SK-N-SH (cell line): Measurements from ENCODE around the gene RMDN2. TPM values are rescaled to one million over a fixed set of nuclear protein-coding genes. Genes with fewer than 3 reads are reported as not detected.

Experiments used
- CTCF ChIA-PET: fragments of 300-600, 350-600 bp; formaldehyde crosslinking; extraction: SDS; loops from one replicate; lab custom pipeline; 2021; lab: Yijun Ruan, JAX
- POLR2A ChIA-PET: fragments of 350-600 bp; sonication (Branson Sonifier 250); formaldehyde crosslinking; extraction: SDS; loops from one replicate; lab custom pipeline; 2020; ENCODE audit warnings: antibody characterized with exemption, inconsistent platforms; lab: Yijun Ruan, JAX
- DNase-seq: peaks from one replicate; pipeline ENCODE4 v3.0.0; 2012
- H2AFZ ChIP-seq: fragments of 200-600 bp; sonication (generic); 2 replicates; pipeline ENCODE4 v1.8.1; 2016; ENCODE audit warnings: antibody characterized with exemption, mild to moderate bottlenecking, low read depth
- H3F3A ChIP-seq: fragments of 200-600 bp; sonication (generic); replicated peaks from 2 replicates; pipeline ENCODE3; 2016; ENCODE audit warnings: antibody characterized with exemption, mild to moderate bottlenecking; ENCODE audit not compliant: insufficient read depth
- H3K27ac ChIP-seq, 2 experiments: fragments of 200-500 bp in 1 of 2; fragments of 200-600 bp in 1 of 2; sonication (Bioruptor generic) in 1 of 2; sonication (generic), shearing (Covaris generic) in 1 of 2; 2 replicates each; pipeline versions ENCODE4 v1.5.1 to v1.6.1; 2014 to 2016; ENCODE audit warnings: low read depth in 2 of 2, inconsistent platforms in 1 of 2, low read length in 1 of 2, mild to moderate bottlenecking in 1 of 2, mixed read lengths in 1 of 2
- H3K27me3 ChIP-seq: fragments of 200-600 bp; sonication (generic), shearing (Covaris generic); 2 replicates; pipeline ENCODE4 v1.6.1; 2016; ENCODE audit warnings: mixed run types; ENCODE audit not compliant: insufficient read depth
- H3K36me3 ChIP-seq, 2 experiments: fragments of 200-500 bp in 1 of 2; fragments of 200-600 bp in 1 of 2; sonication (Bioruptor generic) in 1 of 2; sonication (generic) in 1 of 2; replicated peaks in 1 of 2; 2 replicates each; pipeline versions ENCODE3 to v1.5.1; 2014 to 2016; ENCODE audit warnings: low read length in 1 of 2, mild to moderate bottlenecking in 1 of 2; ENCODE audit not compliant: insufficient read depth in 2 of 2, control insufficient read depth in 1 of 2
- H3K4me1 ChIP-seq, 2 experiments: fragments of 200-500 bp in 1 of 2; fragments of 200-600 bp in 1 of 2; sonication (Bioruptor generic) in 1 of 2; sonication (generic), shearing (Covaris generic) in 1 of 2; 2 replicates each; pipeline versions ENCODE4 v1.5.1 to v1.6.1; 2014 to 2016; ENCODE audit warnings: low read depth in 1 of 2, low read length in 1 of 2, mixed run types in 1 of 2; ENCODE audit not compliant: insufficient read depth in 2 of 2, control insufficient read depth in 1 of 2
- H3K4me2 ChIP-seq: fragments of 200-600 bp; sonication (generic), shearing (Covaris generic); 2 replicates; pipeline ENCODE4 v1.6.1; 2017; ENCODE audit warnings: mixed run types
- H3K4me3 ChIP-seq, 2 experiments: fragments of 200-500 bp in 1 of 2; fragments of 200-600 bp in 1 of 2; sonication (Bioruptor generic) in 1 of 2; sonication (generic), shearing (Covaris generic) in 1 of 2; 2 replicates each; pipeline versions ENCODE4 v1.5.1 to v1.8.1; 2014 to 2016; ENCODE audit warnings: low read depth in 2 of 2, inconsistent platforms in 1 of 2, low read length in 1 of 2, mild to moderate bottlenecking in 1 of 2, mixed read lengths in 1 of 2, moderate library complexity in 1 of 2
- H3K79me2 ChIP-seq: fragments of 200-600 bp; sonication (generic); 2 replicates; pipeline ENCODE4 v1.8.1; 2017; ENCODE audit warnings: mild to moderate bottlenecking; ENCODE audit not compliant: insufficient read depth
- H3K9ac ChIP-seq: fragments of 200-600 bp; sonication (generic); 2 replicates; pipeline ENCODE4 v1.6.1; 2017; ENCODE audit warnings: mixed run types
- H3K9me2 ChIP-seq: fragments of 200-600 bp; sonication (generic); 2 replicates; pipeline ENCODE4 v1.6.1; 2017; ENCODE audit warnings: mixed run types
- H3K9me3 ChIP-seq: fragments of 200-600 bp; sonication (generic); 2 replicates; pipeline ENCODE4 v1.6.1; 2017; ENCODE audit warnings: mixed run types, mild to moderate bottlenecking, moderate library complexity
- H4K20me1 ChIP-seq: fragments of 200-600 bp; sonication (generic); 2 replicates; pipeline ENCODE4 v1.6.1; 2017; ENCODE audit warnings: mild to moderate bottlenecking, mixed run types; ENCODE audit not compliant: insufficient read depth
- CTCF ChIP-seq: fragments of 200-600 bp; sonication (generic); IDR thresholded peaks from 2 replicates; pipeline ENCODE4 v1.6.1; 2017; ENCODE audit warnings: antibody characterized with exemption, mild to moderate bottlenecking, moderate library complexity
- EZH2phosphoT487 ChIP-seq: fragments of 200-600 bp; sonication (generic); IDR thresholded peaks from 2 replicates; pipeline ENCODE4 v1.6.1; 2017; ENCODE audit warnings: low read depth, mixed run types, mild to moderate bottlenecking, antibody characterized with exemption, moderate library complexity, borderline replicate concordance
- GABPA ChIP-seq: IDR thresholded peaks from 2 replicates; pipeline ENCODE4 v1.4.0; 2012; ENCODE audit warnings: low read depth, mild to moderate bottlenecking
- IRF3 ChIP-seq: fragments of 150-350 bp; IDR thresholded peaks from 2 replicates; pipeline ENCODE4 v1.6.1; 2016; ENCODE audit warnings: mild to moderate bottlenecking, low read depth, low read length
- MAX ChIP-seq: IDR thresholded peaks from 2 replicates; pipeline ENCODE4 v1.4.0; 2012; ENCODE audit warnings: low read depth
- NRF1 ChIP-seq: IDR thresholded peaks from 2 replicates; pipeline ENCODE4 v1.6.1; 2012; ENCODE audit warnings: low read depth, mild to moderate bottlenecking, low read length
- REST ChIP-seq: IDR thresholded peaks from 2 replicates; pipeline ENCODE4 v1.6.1; 2012; ENCODE audit warnings: mild to moderate bottlenecking, low read depth, low read length, moderate library complexity
- RXRA ChIP-seq: IDR thresholded peaks from 2 replicates; pipeline ENCODE4 v1.4.0; 2012; ENCODE audit warnings: low read depth, mild to moderate bottlenecking, borderline replicate concordance
- USF1 ChIP-seq: IDR thresholded peaks from 2 replicates; pipeline ENCODE4 v1.4.0; 2012; ENCODE audit warnings: low read depth, borderline replicate concordance
- USF2 ChIP-seq: fragments of 150-350 bp; IDR thresholded peaks from 2 replicates; pipeline ENCODE4 v1.6.1; 2017; ENCODE audit warnings: antibody characterized with exemption, low read length, low read depth, borderline replicate concordance
- YY1 ChIP-seq: IDR thresholded peaks from 2 replicates; pipeline ENCODE4 v1.4.0; 2012; ENCODE audit warnings: low read depth, mild to moderate bottlenecking
- WGBS: methylation state at CpG from one replicate; pipeline ENCODE4 v1.1.6; 2017; ENCODE audit warnings: low lambda C conversion rate; 5-methylcytosine and 5-hydroxymethylcytosine counted together
- polyA plus RNA-seq, 3 experiments: library from polyadenylated mRNA; depleted of rRNA; stranded (reverse); fragments of >200 nt; gene quantifications; 2 replicates each; pipeline ENCODE4 v1.2.3, GENCODE V29; 2012

RMDN2 gene
- polyA plus RNA-seq, 1 of the 3 experiments (the other 2 are of a cell fraction), result 7.3 TPM

- Histone ChIP-seq H3K27me3 (peaks cover 8% of the 10 kb centered on the region; the same call in 1 of the 2 replicates), H3K9me3 (no peaks in the 10 kb centered on the region), H3F3A (no peaks in the 10 kb centered on the region), H3K79me2 (no peaks in the 10 kb centered on the region), H3K4me3 (no peak overlapping the region), H2AFZ (no peak overlapping the region), H3K4me1 (no peaks in the 10 kb centered on the region), H3K9me2 (no peaks in the 10 kb centered on the region), H3K36me3 (no peaks in the 10 kb centered on the region), H4K20me1 (no peaks in the 10 kb centered on the region), H3K4me2 (no peak overlapping the region), H3K9ac (no peak overlapping the region), H3K27ac (no peak overlapping the region)
- TF ChIP-seq IRF3, result no peak
- no peak for TF ChIP-seq REST
- no peak for TF ChIP-seq EZH2phosphoT487
- POLR2A ChIA-PET, result no interaction called here
- CTCF ChIA-PET, result interaction anchor here (1.0 to 2.0 kb wide), 2 partner anchors 38 to 56 kb away, joined by 3 to 9 read pairs; partner anchors contain the start of gene CYP1B1
- no peak for DNase-seq
- 76% methylated on average over 37 of the region's 38 CpGs for WGBS
These were observed 112.9 kb downstream of the RMDN2 start for GRCh38 chr2:38037757-38038621.

- TF ChIP-seq YY1, result no peak
- TF ChIP-seq RXRA, result no peak
- TF ChIP-seq NRF1, result no peak
- no peak for TF ChIP-seq GABPA
- no peak for TF ChIP-seq CTCF
- no peak for TF ChIP-seq USF2
- TF ChIP-seq MAX, result no peak
- TF ChIP-seq USF1, result no peak
- Histone ChIP-seq H3F3A (no peaks in the 10 kb centered on the region), H3K4me3 (no peak overlapping the region), H3K9ac (no peak overlapping the region), H3K27ac (no peak overlapping the region), H4K20me1 (no peaks in the 10 kb centered on the region), H3K4me2 (no peak overlapping the region), H3K79me2 (no peaks in the 10 kb centered on the region), H3K9me2 (no peaks in the 10 kb centered on the region), H3K27me3 (peaks cover 8% of the 10 kb centered on the region; the same call in 1 of the 2 replicates), H3K36me3 (no peaks in the 10 kb centered on the region), H3K4me1 (no peaks in the 10 kb centered on the region), H2AFZ (no peak overlapping the region), H3K9me3 (no peaks in the 10 kb centered on the region)
- DNase-seq, result no peak
- ChIA-PET POLR2A (no interaction called here), CTCF (interaction anchor here (1.0 to 2.0 kb wide), 2 partner anchors 38 to 56 kb away, joined by 3 to 9 read pairs; partner anchors contain the start of gene CYP1B1)
- WGBS, result 71% methylated on average over 5 of the region's 5 CpGs
These were observed 113.6 kb downstream of the RMDN2 start for GRCh38 chr2:38038682-38039081.
